ENCODE measurements around the gene TLE2.

TLE2 gene

GRCh38 chr19:3033595-3034405 is 4.7 kb upstream of the TLE2 start:
- Histone ChIP-seq H3F3A (ENCODE audit: insufficient read depth, low read length) (no peaks in the 10 kb centered on the region), H2AFZ (ENCODE audit: low read length) (no peak overlapping the region), H3K36me3 (replicated peaks; ENCODE audit: insufficient read depth, low read length) (no peaks in the 10 kb centered on the region), H3K4me2 (ENCODE audit: low read depth, low read length) (no peak overlapping the region), H3K27me3 (replicated peaks; ENCODE audit: insufficient read depth, low read length) (peaks cover 73% of the 10 kb centered on the region), H4K20me1 (ENCODE audit: insufficient read depth, low read length) (no peaks in the 10 kb centered on the region), H3K9ac (ENCODE audit: low read length) (no peak overlapping the region), H3K27ac (ENCODE audit: low read length) (no peak overlapping the region), H3K9me2 (replicated peaks; ENCODE audit: insufficient read depth, low read length) (no peaks in the 10 kb centered on the region), H3K4me3 (ENCODE audit: low read length) (no peak overlapping the region), H3K9me3 (replicated peaks; ENCODE audit: insufficient read depth, low read length) (no peaks in the 10 kb centered on the region), H3K79me2 (ENCODE audit: low read length) (no peaks in the 10 kb centered on the region), H3K4me1 (ENCODE audit: low read length) (no peaks in the 10 kb centered on the region)
- TF ChIP-seq, protein P1, sequence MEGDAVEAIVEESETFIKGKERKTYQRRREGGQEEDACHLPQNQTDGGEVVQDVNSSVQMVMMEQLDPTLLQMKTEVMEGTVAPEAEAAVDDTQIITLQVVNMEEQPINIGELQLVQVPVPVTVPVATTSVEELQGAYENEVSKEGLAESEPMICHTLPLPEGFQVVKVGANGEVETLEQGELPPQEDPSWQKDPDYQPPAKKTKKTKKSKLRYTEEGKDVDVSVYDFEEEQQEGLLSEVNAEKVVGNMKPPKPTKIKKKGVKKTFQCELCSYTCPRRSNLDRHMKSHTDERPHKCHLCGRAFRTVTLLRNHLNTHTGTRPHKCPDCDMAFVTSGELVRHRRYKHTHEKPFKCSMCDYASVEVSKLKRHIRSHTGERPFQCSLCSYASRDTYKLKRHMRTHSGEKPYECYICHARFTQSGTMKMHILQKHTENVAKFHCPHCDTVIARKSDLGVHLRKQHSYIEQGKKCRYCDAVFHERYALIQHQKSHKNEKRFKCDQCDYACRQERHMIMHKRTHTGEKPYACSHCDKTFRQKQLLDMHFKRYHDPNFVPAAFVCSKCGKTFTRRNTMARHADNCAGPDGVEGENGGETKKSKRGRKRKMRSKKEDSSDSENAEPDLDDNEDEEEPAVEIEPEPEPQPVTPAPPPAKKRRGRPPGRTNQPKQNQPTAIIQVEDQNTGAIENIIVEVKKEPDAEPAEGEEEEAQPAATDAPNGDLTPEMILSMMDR (IDR thresholded peaks at IDR 0.05; ENCODE audit: low read length) = no peak
- TF ChIP-seq EZH2phosphoT487 (IDR thresholded peaks at IDR 0.05; ENCODE audit: low read length) (no peak), EZH2 (optimal IDR thresholded peaks at IDR 0.05; ENCODE audit: low read depth, low read length) (no peak)
- DNase-seq = no peak

DNA sequence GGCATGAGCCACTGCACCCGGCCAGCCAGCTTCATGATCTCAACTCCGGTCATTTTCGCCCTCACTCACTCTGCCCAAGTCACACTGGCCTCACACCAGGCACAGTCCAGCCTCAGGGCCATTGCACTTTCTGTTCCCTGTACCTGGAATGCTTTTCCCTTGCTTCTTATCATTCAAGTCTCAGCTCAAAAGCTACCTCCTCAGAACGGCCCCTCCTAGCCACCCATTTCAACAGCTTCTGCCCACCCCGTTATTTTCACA is 2.5 kb upstream of the TLE2 start:
- Histone ChIP-seq H2AFZ (ENCODE audit: low read length) (no peak overlapping the region), H3K9me3 (replicated peaks; ENCODE audit: insufficient read depth, low read length) (no peaks in the 10 kb centered on the region), H3K4me1 (ENCODE audit: low read length) (no peaks in the 10 kb centered on the region), H3K36me3 (replicated peaks; ENCODE audit: insufficient read depth, low read length) (no peaks in the 10 kb centered on the region), H3K9me2 (replicated peaks; ENCODE audit: insufficient read depth, low read length) (no peaks in the 10 kb centered on the region), H4K20me1 (ENCODE audit: insufficient read depth, low read length) (no peaks in the 10 kb centered on the region; the same call in 1 of the 2 replicates), H3F3A (ENCODE audit: insufficient read depth, low read length) (no peaks in the 10 kb centered on the region), H3K27me3 (replicated peaks; ENCODE audit: insufficient read depth, low read length) (peaks cover 83% of the 10 kb centered on the region), H3K79me2 (ENCODE audit: low read length) (no peaks in the 10 kb centered on the region), H3K27ac (ENCODE audit: low read length) (no peak overlapping the region), H3K4me3 (ENCODE audit: low read length) (no peak overlapping the region), H3K4me2 (ENCODE audit: low read depth, low read length) (no peak overlapping the region), H3K9ac (ENCODE audit: low read length) (no peak overlapping the region)
- no peak for DNase-seq
- no peak for TF ChIP-seq EZH2phosphoT487 (IDR thresholded peaks at IDR 0.05; ENCODE audit: low read length)
- TF ChIP-seq, protein P1 (IDR thresholded peaks at IDR 0.05; ENCODE audit: low read length) = no peak
- TF ChIP-seq EZH2 (optimal IDR thresholded peaks at IDR 0.05; ENCODE audit: low read depth, low read length) = no peak

- Histone ChIP-seq H3K36me3 (replicated peaks; ENCODE audit: insufficient read depth, low read length) (no peaks in the 10 kb centered on the region), H3F3A (ENCODE audit: insufficient read depth, low read length) (no peaks in the 10 kb centered on the region), H4K20me1 (ENCODE audit: insufficient read depth, low read length) (no peaks in the 10 kb centered on the region; the same call in 1 of the 2 replicates), H3K4me1 (ENCODE audit: low read length) (no peaks in the 10 kb centered on the region), H3K9ac (ENCODE audit: low read length) (no peak overlapping the region), H3K9me2 (replicated peaks; ENCODE audit: insufficient read depth, low read length) (no peaks in the 10 kb centered on the region), H3K9me3 (replicated peaks; ENCODE audit: insufficient read depth, low read length) (no peaks in the 10 kb centered on the region), H3K27me3 (replicated peaks; ENCODE audit: insufficient read depth, low read length) (peaks cover 92% of the 10 kb centered on the region), H3K27ac (ENCODE audit: low read length) (no peak overlapping the region), H3K79me2 (ENCODE audit: low read length) (no peaks in the 10 kb centered on the region), H3K4me3 (ENCODE audit: low read length) (no peak overlapping the region), H3K4me2 (ENCODE audit: low read depth, low read length) (peak overlapping the region; percentile 41; the same call in 1 of the 2 replicates), H2AFZ (ENCODE audit: low read length) (no peak overlapping the region)
- TF ChIP-seq, protein P1 (IDR thresholded peaks at IDR 0.05; ENCODE audit: low read length) = no peak
- TF ChIP-seq EZH2 (optimal IDR thresholded peaks at IDR 0.05; ENCODE audit: low read depth, low read length) = peak; percentile 82
- DNase-seq = no peak
Measured at GRCh38 chr19:3028305-3029064, 595 bp downstream of the TLE2 start.
